ENCODE data around the gene EPS8L2. TPM values are rescaled to one million over a fixed set of nuclear protein-coding genes. Genes with fewer than 3 reads are reported as not detected.
A peak's percentile ranks its signal among the peaks of the same experiment; 100 is the strongest.

Gene EPS8L2
- 166 and 168 TPM in 2 replicates for polyA plus RNA-seq (2013)

DNA sequence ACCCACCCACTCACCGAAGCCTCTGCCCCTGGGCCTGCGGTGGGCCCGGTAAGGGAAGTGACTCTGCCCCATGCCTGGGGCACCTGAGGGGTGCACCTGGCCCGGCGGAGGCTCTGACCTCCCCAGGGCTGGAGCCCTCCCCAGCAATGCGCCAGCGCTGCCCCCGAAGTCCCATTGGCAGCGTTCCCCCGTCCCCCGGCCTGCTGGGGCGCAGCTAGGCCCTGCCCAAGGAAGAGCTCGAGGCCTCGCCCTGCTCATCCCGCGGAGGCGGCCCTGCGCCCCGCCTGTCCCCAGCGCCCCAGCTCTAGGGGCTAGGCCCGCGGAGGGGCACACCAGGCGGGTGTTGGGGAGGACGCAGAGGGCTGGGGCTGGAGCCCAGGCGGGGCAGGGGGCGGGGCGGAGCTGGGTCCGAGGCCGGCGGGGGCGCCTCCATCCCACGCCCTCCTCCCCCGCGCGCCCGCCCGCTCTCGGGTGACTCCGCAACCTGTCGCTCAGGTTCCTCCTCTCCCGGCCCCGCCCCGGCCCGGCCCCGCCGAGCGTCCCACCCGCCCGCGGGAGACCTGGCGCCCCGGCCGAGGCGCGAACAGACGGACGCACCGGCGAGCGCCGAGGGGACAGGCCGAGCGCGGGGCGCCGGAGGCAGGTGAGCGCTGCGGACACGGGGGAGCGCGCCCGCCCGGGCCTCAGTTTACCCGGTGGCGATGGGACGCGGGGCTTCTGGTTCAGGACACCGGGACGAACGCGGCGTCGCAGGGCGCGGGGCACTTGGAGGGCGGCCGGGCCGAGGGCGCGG, at the start of gene EPS8L2:
Gene EPS8L2, plus strand, starts transcription at position 586 of the 793 bp plus-strand sequence. CDS start 3,177 bp downstream, outside the sequence.
- peak within 1 kb of the TSS; percentile 99 for H4K91ac ChIP-seq (ENCODE audit: low read depth, low read length)
- WGBS (ENCODE audit: extremely low coverage, insufficient coverage, insufficient read length), result no CpG with 5 or more reads among the region's 90 CpGs
- peak within 1 kb of the TSS; percentile 79 for H4K12ac ChIP-seq (ENCODE audit: low read depth, low read length)
- no peaks in the 10 kb centered on the region for H3K9me3 ChIP-seq (ENCODE audit: insufficient read depth, low read depth, low read length)
- H3K14ac ChIP-seq (ENCODE audit: low read length), result peak within 1 kb of the TSS; percentile 95
- H4K8ac ChIP-seq (ENCODE audit: low read depth, low read length), result peak within 1 kb of the TSS; percentile 95
- peak within 1 kb of the TSS; percentile 92 for H2BK5ac ChIP-seq (ENCODE audit: low read depth, low read length, poor library complexity)
- peak within 1 kb of the TSS; percentile 63 for H3K4me2 ChIP-seq (ENCODE audit: low read length)
- H3K18ac ChIP-seq (ENCODE audit: low read length), result peak within 1 kb of the TSS; percentile 100
- H2BK120ac ChIP-seq (ENCODE audit: insufficient read depth, low read length, poor library complexity), result peak within 1 kb of the TSS; percentile 92
- DNase-seq, result peak; percentile 33 to 70
- H2AFZ ChIP-seq (ENCODE audit: insufficient read depth, low read length, poor library complexity), result peak within 1 kb of the TSS; percentile 75
- H3K9ac ChIP-seq (ENCODE audit: low read length), result peak within 1 kb of the TSS; percentile 80
- no peaks in the 10 kb centered on the region for H3K27me3 ChIP-seq (ENCODE audit: insufficient read depth, low read length)
- H3K4me1 ChIP-seq (ENCODE audit: control insufficient read depth in 1 of 2, insufficient read depth in 2 of 2, low read length in 2 of 2), result peaks cover 34 to 48% of the 10 kb centered on the region in 2 experiments
- peaks cover 31 to 40% of the 10 kb centered on the region in 2 experiments for H3K36me3 ChIP-seq (ENCODE audit: control insufficient read depth in 1 of 2, insufficient read depth in 2 of 2, low read length in 2 of 2)
- H3K79me1 ChIP-seq (ENCODE audit: low read length), result peaks cover 35% of the 10 kb centered on the region
- H2BK12ac ChIP-seq (ENCODE audit: low read length), result peak within 1 kb of the TSS; percentile 62
- peak within 1 kb of the TSS; percentile 90 for H2AK5ac ChIP-seq (ENCODE audit: low read length)
- no peak within 1 kb of the TSS for H3K23ac ChIP-seq (ENCODE audit: low read length)
- H3K4ac ChIP-seq (ENCODE audit: low read depth, low read length), result peak within 1 kb of the TSS; percentile 98
- H3K4me3 ChIP-seq (ENCODE audit: low read depth, low read length), result peak within 1 kb of the TSS; percentile 77
- peak within 1 kb of the TSS; percentile 83 for H3K27ac ChIP-seq (ENCODE audit: low read depth, low read length)
- peaks cover 27% of the 10 kb centered on the region for H3K79me2 ChIP-seq (ENCODE audit: control insufficient read depth, insufficient read depth, low read length, poor library complexity)

DNA sequence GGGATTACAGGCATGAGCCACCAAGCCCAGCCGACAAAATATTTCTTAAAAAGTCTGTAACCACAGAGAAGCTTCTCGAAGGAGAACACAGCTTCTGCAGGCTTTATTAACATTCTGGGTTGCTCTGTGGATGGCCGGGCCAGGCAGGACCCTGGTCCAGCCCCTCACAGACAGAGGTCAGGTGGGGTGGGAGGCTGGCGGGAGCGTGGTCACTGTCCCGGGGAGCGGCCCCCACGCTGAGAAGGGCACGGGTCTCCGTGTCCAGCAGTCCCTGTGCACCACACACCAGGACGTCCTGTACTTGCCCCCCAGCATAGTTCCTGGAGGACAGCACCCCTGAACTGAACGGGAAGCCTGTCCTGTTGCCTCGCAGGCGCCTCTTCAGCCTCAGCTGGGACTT, 49.6 kb upstream of the EPS8L2 start:
- Histone ChIP-seq H4K12ac (ENCODE audit: low read depth, low read length) (no peak overlapping the region), H3K79me1 (ENCODE audit: low read length) (no peaks in the 10 kb centered on the region), H4K91ac (ENCODE audit: low read depth, low read length) (no peak overlapping the region), H3K27me3 (ENCODE audit: insufficient read depth, low read length) (no peaks in the 10 kb centered on the region), H3K79me2 (ENCODE audit: control insufficient read depth, insufficient read depth, low read length, poor library complexity) (no peaks in the 10 kb centered on the region), H3K36me3 (ENCODE audit: control insufficient read depth in 1 of 2, insufficient read depth in 2 of 2, low read length in 2 of 2) (peaks cover 33 to 36% of the 10 kb centered on the region in 2 experiments), H2AFZ (ENCODE audit: insufficient read depth, low read length, poor library complexity) (no peak overlapping the region), H3K4me2 (ENCODE audit: low read length) (no peak overlapping the region), H3K9ac (ENCODE audit: low read length) (no peak overlapping the region), H2BK120ac (ENCODE audit: insufficient read depth, low read length, poor library complexity) (no peak overlapping the region), H4K8ac (ENCODE audit: low read depth, low read length) (no peak overlapping the region), H2BK12ac (ENCODE audit: low read length) (no peak overlapping the region), H2BK5ac (ENCODE audit: low read depth, low read length, poor library complexity) (no peak overlapping the region), H3K9me3 (ENCODE audit: insufficient read depth, low read depth, low read length) (peaks cover 1% of the 10 kb centered on the region), H3K4ac (ENCODE audit: low read depth, low read length) (no peak overlapping the region), H3K4me3 (ENCODE audit: low read depth, low read length) (no peak overlapping the region), H3K14ac (ENCODE audit: low read length) (no peak overlapping the region), H2AK5ac (ENCODE audit: low read length) (no peak overlapping the region), H3K4me1 (ENCODE audit: control insufficient read depth in 1 of 2, insufficient read depth in 2 of 2, low read length in 2 of 2) (no peaks in the 10 kb centered on the region), H3K18ac (ENCODE audit: low read length) (no peak overlapping the region), H3K27ac (ENCODE audit: low read depth, low read length) (no peak overlapping the region), H3K23ac (ENCODE audit: low read length) (no peak overlapping the region)
- no peak for DNase-seq
- WGBS (ENCODE audit: extremely low coverage, insufficient coverage, insufficient read length), result no CpG with 5 or more reads among the region's 14 CpGs

DNA sequence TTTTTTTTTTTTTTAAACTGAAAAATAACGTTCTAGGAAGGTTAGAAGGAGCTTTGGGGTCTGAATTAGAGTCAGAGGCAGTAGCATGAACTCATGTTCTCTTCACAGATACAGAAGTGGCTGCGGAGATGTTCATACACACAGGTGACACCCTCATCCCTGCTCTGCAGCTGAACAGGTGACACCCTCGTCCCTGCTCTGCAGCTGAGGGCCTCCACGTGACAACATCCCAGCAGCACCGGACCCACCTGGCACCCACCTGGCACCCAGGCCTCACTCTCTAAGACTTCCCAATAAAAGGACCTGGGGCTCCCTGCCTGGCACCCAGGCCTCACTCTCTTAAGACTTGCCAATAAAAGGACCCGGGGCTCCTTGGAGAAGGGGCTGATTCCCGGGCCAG, 49.2 kb upstream of the EPS8L2 start:
- Histone ChIP-seq H2AFZ (ENCODE audit: insufficient read depth, low read length, poor library complexity) (no peak overlapping the region), H2BK5ac (ENCODE audit: low read depth, low read length, poor library complexity) (no peak overlapping the region), H3K27ac (ENCODE audit: low read depth, low read length) (no peak overlapping the region), H3K36me3 (ENCODE audit: control insufficient read depth in 1 of 2, insufficient read depth in 2 of 2, low read length in 2 of 2) (peaks cover 36 to 40% of the 10 kb centered on the region in 2 experiments), H3K18ac (ENCODE audit: low read length) (no peak overlapping the region), H3K23ac (ENCODE audit: low read length) (no peak overlapping the region), H4K8ac (ENCODE audit: low read depth, low read length) (no peak overlapping the region), H2BK12ac (ENCODE audit: low read length) (no peak overlapping the region), H4K91ac (ENCODE audit: low read depth, low read length) (no peak overlapping the region), H3K4me3 (ENCODE audit: low read depth, low read length) (no peak overlapping the region), H3K79me2 (ENCODE audit: control insufficient read depth, insufficient read depth, low read length, poor library complexity) (no peaks in the 10 kb centered on the region), H3K9me3 (ENCODE audit: insufficient read depth, low read depth, low read length) (peaks cover 1% of the 10 kb centered on the region), H3K27me3 (ENCODE audit: insufficient read depth, low read length) (no peaks in the 10 kb centered on the region), H2AK5ac (ENCODE audit: low read length) (no peak overlapping the region), H3K9ac (ENCODE audit: low read length) (no peak overlapping the region), H3K4ac (ENCODE audit: low read depth, low read length) (no peak overlapping the region), H3K79me1 (ENCODE audit: low read length) (no peaks in the 10 kb centered on the region), H3K4me1 (ENCODE audit: control insufficient read depth in 1 of 2, insufficient read depth in 2 of 2, low read length in 2 of 2) (no peaks in the 10 kb centered on the region), H3K14ac (ENCODE audit: low read length) (no peak overlapping the region), H3K4me2 (ENCODE audit: low read length) (no peak overlapping the region), H4K12ac (ENCODE audit: low read depth, low read length) (no peak overlapping the region), H2BK120ac (ENCODE audit: insufficient read depth, low read length, poor library complexity) (no peak overlapping the region)
- WGBS (ENCODE audit: extremely low coverage, insufficient coverage, insufficient read length), result no CpG with 5 or more reads among the region's 7 CpGs
- DNase-seq, result no peak

DNA sequence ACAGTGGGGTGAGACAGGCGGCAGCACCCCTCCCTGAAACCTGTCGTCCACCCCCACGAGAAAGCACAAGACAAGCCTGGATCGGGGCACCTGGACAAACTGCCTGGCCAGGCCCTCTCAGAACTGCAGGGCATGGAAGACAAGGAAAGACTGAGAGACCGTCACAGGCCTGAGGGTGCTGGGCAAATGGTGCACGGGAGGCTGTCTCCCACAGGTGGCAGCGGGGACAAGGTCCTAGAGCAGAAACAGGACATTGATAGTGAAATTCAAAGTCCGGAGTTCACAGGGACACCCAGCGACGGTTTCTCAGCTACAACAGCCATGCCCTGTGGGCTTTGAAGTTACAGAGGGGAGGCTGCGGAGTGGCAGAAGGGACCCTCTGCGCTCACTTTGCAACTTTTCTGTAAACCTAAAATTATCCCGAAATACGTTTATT, 48.3 kb upstream of the EPS8L2 start:
- H2BK120ac ChIP-seq (ENCODE audit: insufficient read depth, low read length, poor library complexity), result no peak overlapping the region
- no peak overlapping the region for H4K12ac ChIP-seq (ENCODE audit: low read depth, low read length)
- no peaks in the 10 kb centered on the region for H3K27me3 ChIP-seq (ENCODE audit: insufficient read depth, low read length)
- no peak overlapping the region for H3K4me3 ChIP-seq (ENCODE audit: low read depth, low read length)
- H4K91ac ChIP-seq (ENCODE audit: low read depth, low read length), result no peak overlapping the region
- no peak overlapping the region for H3K27ac ChIP-seq (ENCODE audit: low read depth, low read length)
- H3K4me2 ChIP-seq (ENCODE audit: low read length), result no peak overlapping the region
- no peaks in the 10 kb centered on the region for H3K79me1 ChIP-seq (ENCODE audit: low read length)
- H3K23ac ChIP-seq (ENCODE audit: low read length), result no peak overlapping the region
- no peaks in the 10 kb centered on the region for H3K4me1 ChIP-seq (ENCODE audit: control insufficient read depth in 1 of 2, insufficient read depth in 2 of 2, low read length in 2 of 2)
- H3K9ac ChIP-seq (ENCODE audit: low read length), result no peak overlapping the region
- H3K14ac ChIP-seq (ENCODE audit: low read length), result no peak overlapping the region
- H2AFZ ChIP-seq (ENCODE audit: insufficient read depth, low read length, poor library complexity), result no peak overlapping the region
- H3K9me3 ChIP-seq (ENCODE audit: insufficient read depth, low read depth, low read length), result peaks cover 1% of the 10 kb centered on the region
- peaks cover 43 to 45% of the 10 kb centered on the region in 2 experiments for H3K36me3 ChIP-seq (ENCODE audit: control insufficient read depth in 1 of 2, insufficient read depth in 2 of 2, low read length in 2 of 2)
- no peak overlapping the region for H3K4ac ChIP-seq (ENCODE audit: low read depth, low read length)
- no peak overlapping the region for H3K18ac ChIP-seq (ENCODE audit: low read length)
- 100% methylated on average over 2 of the region's 14 CpGs for WGBS (ENCODE audit: extremely low coverage, insufficient coverage, insufficient read length)
- no peak for DNase-seq
- H2BK12ac ChIP-seq (ENCODE audit: low read length), result no peak overlapping the region
- H4K8ac ChIP-seq (ENCODE audit: low read depth, low read length), result no peak overlapping the region
- H2BK5ac ChIP-seq (ENCODE audit: low read depth, low read length, poor library complexity), result no peak overlapping the region
- H3K79me2 ChIP-seq (ENCODE audit: control insufficient read depth, insufficient read depth, low read length, poor library complexity), result no peaks in the 10 kb centered on the region
- no peak overlapping the region for H2AK5ac ChIP-seq (ENCODE audit: low read length)
